IMR-90 (cell line): ENCODE data around the gene TBC1D9B. TPM values are rescaled to one million over a fixed set of nuclear protein-coding genes. Genes with fewer than 3 reads are reported as not detected.

Experiments
- ATAC-seq: fragments of 200-7000 bp; cut with Tn5 transposase; 2 replicates; pipeline ENCODE4 v1.9.1; 2020; ENCODE audit warnings: low read depth, mild to moderate bottlenecking, moderate library complexity
- BruUV-seq: library from RNA; stranded (reverse); fragments of 400-500 nt; replicated peaks from 2 replicates; lab custom pipeline; 2021; lab: Mats Ljungman, UMichigan
- CTCF ChIA-PET: fragments of 300-600 bp; formaldehyde crosslinking; extraction: SDS; loops from one replicate; lab custom pipeline; 2021; ENCODE audit warnings: antibody characterized with exemption; lab: Yijun Ruan, JAX
- POLR2A ChIA-PET: fragments of 300-600 bp; sonication (Branson Sonifier 250); formaldehyde crosslinking; loops from one replicate; lab custom pipeline; 2022; ENCODE audit warnings: antibody characterized with exemption; ENCODE audit not compliant: unreplicated experiment; lab: Charles Lee
- DNase-seq: peaks from one replicate; pipeline ENCODE4 v3.0.0; 2013
- H2AFZ ChIP-seq: replicated peaks from 2 replicates; pipeline ENCODE3; 2013; ENCODE audit warnings: low read length, mild to moderate bottlenecking; ENCODE audit not compliant: poor library complexity
- H2AK5ac ChIP-seq: 2 replicates; pipeline ENCODE4 v1.6.1; 2013; ENCODE audit warnings: low read depth, low read length, inconsistent platforms
- H2AK9ac ChIP-seq: replicated peaks from 2 replicates; pipeline ENCODE3; 2013; ENCODE audit warnings: mild to moderate bottlenecking, low read depth, low read length, moderate library complexity; ENCODE audit not compliant: poor library complexity
- H2BK120ac ChIP-seq: 2 replicates; pipeline ENCODE4 v1.6.1; 2013; ENCODE audit warnings: low read depth, low read length, inconsistent platforms
- H2BK15ac ChIP-seq: 3 replicates; pipeline ENCODE4 v1.6.1; 2013; ENCODE audit warnings: low read depth, low read length, inconsistent platforms
- H2BK20ac ChIP-seq: 2 replicates; pipeline ENCODE4 v1.6.1; 2013; ENCODE audit warnings: low read depth, mild to moderate bottlenecking, inconsistent platforms, low read length, moderate library complexity
- H2BK5ac ChIP-seq: 2 replicates; pipeline ENCODE4 v1.6.1; 2013; ENCODE audit warnings: mild to moderate bottlenecking, low read depth, low read length, inconsistent platforms; ENCODE audit not compliant: poor library complexity, severe bottlenecking
- H3K14ac ChIP-seq: replicated peaks from 2 replicates; pipeline ENCODE4 v1.6.1; 2013; ENCODE audit warnings: low read depth, low read length, inconsistent platforms
- H3K18ac ChIP-seq: 2 replicates; pipeline ENCODE4 v1.6.1; 2013; ENCODE audit warnings: low read depth, low read length, control low read depth
- H3K23ac ChIP-seq: 2 replicates; pipeline ENCODE4 v1.6.1; 2013; ENCODE audit warnings: low read depth, low read length, inconsistent platforms
- H3K27ac ChIP-seq: 2 replicates; pipeline ENCODE4 v1.5.1; 2013; ENCODE audit warnings: mild to moderate bottlenecking, control low read depth, low read length; ENCODE audit not compliant: insufficient read depth
- H3K27me3 ChIP-seq: 2 replicates; pipeline ENCODE4 v1.6.1; 2013; ENCODE audit warnings: low read length; ENCODE audit not compliant: control insufficient read depth, insufficient read depth
- H3K36me3 ChIP-seq: 2 replicates; pipeline ENCODE4 v1.6.1; 2013; ENCODE audit warnings: low read length, mixed read lengths; ENCODE audit not compliant: control insufficient read depth, insufficient read depth
- H3K4ac ChIP-seq: 2 replicates; pipeline ENCODE4 v1.6.1; 2013; ENCODE audit warnings: low read depth, low read length, inconsistent platforms
- H3K4me1 ChIP-seq: 2 replicates; pipeline ENCODE4 v1.6.1; 2013; ENCODE audit warnings: low read length, mixed read lengths; ENCODE audit not compliant: control insufficient read depth, insufficient read depth
- H3K4me2 ChIP-seq: 2 replicates; pipeline ENCODE4 v1.6.1; 2013; ENCODE audit warnings: low read depth, mild to moderate bottlenecking, control low read depth, low read length, moderate library complexity
- H3K4me3 ChIP-seq: 2 replicates; pipeline ENCODE4 v1.5.1; 2013; ENCODE audit warnings: low read depth, mild to moderate bottlenecking, control low read depth, low read length, moderate library complexity; ENCODE audit not compliant: insufficient read depth
- H3K56ac ChIP-seq: 2 replicates; pipeline ENCODE4 v1.6.1; 2013; ENCODE audit warnings: low read length, inconsistent platforms; ENCODE audit not compliant: insufficient read depth; ENCODE audit errors: extremely low read depth
- H3K79me1 ChIP-seq, 2 experiments: 2 replicates each; pipeline ENCODE4 v1.6.1; 2013; ENCODE audit warnings: low read length in 2 of 2, inconsistent platforms in 1 of 2, low read depth in 1 of 2
- H3K9ac ChIP-seq: 2 replicates; pipeline ENCODE4 v1.6.1; 2013; ENCODE audit warnings: low read depth, low read length, control low read depth
- H3K9me1 ChIP-seq: 2 replicates; pipeline ENCODE4 v1.6.1; 2013; ENCODE audit warnings: low read length, inconsistent platforms; ENCODE audit not compliant: insufficient read depth
- H3K9me3 ChIP-seq: 2 replicates; pipeline ENCODE4 v1.6.1; 2013; ENCODE audit warnings: low read length; ENCODE audit not compliant: control insufficient read depth, insufficient read depth
- H4K20me1 ChIP-seq: 2 replicates; pipeline ENCODE4 v1.6.1; 2013; ENCODE audit warnings: low read length, inconsistent platforms; ENCODE audit not compliant: insufficient read depth
- H4K5ac ChIP-seq: 2 replicates; pipeline ENCODE4 v1.6.1; 2013; ENCODE audit warnings: mild to moderate bottlenecking, low read depth, low read length, control low read depth
- H4K8ac ChIP-seq, 2 experiments: 2 replicates each; pipeline ENCODE4 v1.6.1; 2013; ENCODE audit warnings: low read depth in 2 of 2, low read length in 2 of 2, control low read depth in 1 of 2, inconsistent platforms in 1 of 2
- H4K91ac ChIP-seq: 2 replicates; pipeline ENCODE4 v1.6.1; 2013; ENCODE audit warnings: low read depth, low read length, inconsistent platforms; ENCODE audit not compliant: insufficient read depth
- BHLHE40 ChIP-seq: fragments of 150-350 bp; IDR thresholded peaks from 2 replicates; pipeline ENCODE4 v1.6.1; 2016; ENCODE audit warnings: mild to moderate bottlenecking, low read depth, low read length
- CEBPB ChIP-seq: IDR thresholded peaks from 2 replicates; pipeline ENCODE4 v1.6.1; 2012; ENCODE audit warnings: low read depth, low read length, improper control_type of control experiment
- MAFK ChIP-seq: IDR thresholded peaks from 2 replicates; pipeline ENCODE4 v1.6.1; 2012; ENCODE audit warnings: low read depth, low read length, improper control_type of control experiment
- MAZ ChIP-seq: IDR thresholded peaks from 2 replicates; pipeline ENCODE4 v1.6.1; 2012; ENCODE audit warnings: low read depth, mild to moderate bottlenecking, low read length, improper control_type of control experiment, moderate library complexity, borderline replicate concordance
- MXI1 ChIP-seq: IDR thresholded peaks from 2 replicates; pipeline ENCODE4 v1.6.1; 2012; ENCODE audit warnings: low read depth, mild to moderate bottlenecking, low read length, moderate library complexity, borderline replicate concordance
- NFE2L2 ChIP-seq: fragments of 150-350 bp; IDR thresholded peaks from 2 replicates; pipeline ENCODE4 v1.6.1; 2016; ENCODE audit warnings: low read depth, mild to moderate bottlenecking, low read length
- POLR2A ChIP-seq: IDR thresholded peaks from 2 replicates; pipeline ENCODE4 v1.6.1; 2012; ENCODE audit warnings: mild to moderate bottlenecking, low read depth, low read length
- RAD21 ChIP-seq: IDR thresholded peaks from 2 replicates; pipeline ENCODE4 v1.6.1; 2012; ENCODE audit warnings: low read length, improper control_type of control experiment
- RCOR1 ChIP-seq: IDR thresholded peaks from 2 replicates; pipeline ENCODE4 v1.6.1; 2012; ENCODE audit warnings: mild to moderate bottlenecking, low read length, improper control_type of control experiment; ENCODE audit not compliant: insufficient replicate concordance
- RFX5 ChIP-seq: IDR thresholded peaks from 2 replicates; pipeline ENCODE4 v1.8.0; 2012; ENCODE audit warnings: low read depth, mild to moderate bottlenecking, low read length, moderate library complexity
- SMC3 ChIP-seq: fragments of 150-350 bp; IDR thresholded peaks from 2 replicates; pipeline ENCODE4 v1.6.1; 2016; ENCODE audit warnings: low read depth, mild to moderate bottlenecking, antibody characterized with exemption, low read length, moderate library complexity
- WGBS, 2 experiments: methylation state at CpG; one replicate each; pipeline versions ENCODE4 v1.1.5 to v1.1.7; 2013; ENCODE audit warnings: missing lambda C conversion rate in 2 of 2; ENCODE audit not compliant: insufficient read length in 1 of 2; ENCODE audit errors: extremely low coverage in 2 of 2; 5-methylcytosine and 5-hydroxymethylcytosine counted together
- dilution Hi-C: fragments of 300-500 bp; cut with HindIII; formaldehyde crosslinking; loops from one replicate; pipeline ENCODE4 v1.14.3; 2018; ENCODE audit warnings: low sequenced_read_pairs; ENCODE audit not compliant: unreplicated experiment
- in situ Hi-C: fragments of 300-500 bp; cut with MboI; formaldehyde crosslinking; loops from 3 replicates; pipeline ENCODE4 v1.14.3; 2019; ENCODE audit warnings: low sequenced_read_pairs, inconsistent platforms, mixed read lengths
- intact Hi-C: fragments of 100-400 bp; cut with micrococcal nuclease; formaldehyde crosslinking; loops from 2 replicates; pipeline ENCODE4 v1.10.0; 2022
- polyA plus RNA-seq, 3 experiments: library from polyadenylated mRNA; depleted of rRNA; stranded (reverse); fragments of >200 nt; gene quantifications; 2 replicates each; pipeline ENCODE4 v1.2.3, GENCODE V29; 2012; ENCODE audit warnings: low replicate concordance in 1 of 3
- total RNA-seq: library from RNA; depleted of rRNA; stranded (reverse); fragments of >200 nt; gene quantifications from 2 replicates; pipeline ENCODE4 v1.2.3, GENCODE V29; 2012
- TF ChIP-seq, protein P1 (sequence below): conservative IDR thresholded peaks from 2 replicates; pipeline ENCODE4 v1.5.1; 2012; ENCODE audit warnings: mild to moderate bottlenecking, low read depth, low read length, improper control_type of control experiment
- TF ChIP-seq, protein P2 (sequence below): fragments of 150-350 bp; IDR thresholded peaks from 2 replicates; pipeline ENCODE4 v1.6.1; 2017; ENCODE audit warnings: mild to moderate bottlenecking, antibody characterized with exemption, low read length, low read depth

TBC1D9B gene
- total and polyA plus RNA-seq, 2 of the 4 experiments (the other 2 are of a cell fraction), result 58.6 to 78.1 TPM

DNA sequence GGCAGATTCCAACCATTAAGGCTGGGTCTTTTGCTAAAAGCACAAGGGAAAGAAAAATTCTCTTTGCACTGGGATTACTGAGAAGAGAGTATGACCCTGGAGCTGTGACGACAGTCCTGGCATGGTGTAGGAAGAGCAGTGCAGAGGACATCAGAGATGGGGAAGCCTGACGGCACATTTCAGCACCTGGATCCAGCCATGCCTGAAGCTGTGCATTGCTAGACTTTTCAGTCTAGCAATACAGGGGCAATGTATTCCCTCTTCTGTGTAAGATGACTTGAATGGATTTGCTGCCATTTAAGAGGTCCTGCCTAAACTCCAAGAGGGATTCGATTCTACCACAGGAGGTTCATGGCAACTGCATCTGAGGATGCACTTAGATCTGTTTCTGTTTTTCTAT is 36.7 kb downstream of the TBC1D9B start:
- DNase-seq, result no peak
- H3K4me1 ChIP-seq, result no peaks in the 10 kb centered on the region
- H2BK120ac ChIP-seq, result no peak overlapping the region
- ChIA-PET CTCF (interaction anchor here (0.9 kb wide), 1 partner anchor 17 kb away, joined by 3 read pairs; no protein-coding TSS in a partner anchor), POLR2A (no interaction called here)
- dilution Hi-C loops (no loop called here), in situ Hi-C loops (no loop called here), intact Hi-C loops (no loop called here)
- peaks cover 74% of the 10 kb centered on the region for H3K36me3 ChIP-seq
- H3K9me3 ChIP-seq, result no peaks in the 10 kb centered on the region
- H3K4me2 ChIP-seq, result no peak overlapping the region
- no peaks in the 10 kb centered on the region for H3K27me3 ChIP-seq
- no peak overlapping the region for H2AK9ac ChIP-seq
- no peak overlapping the region for H2BK5ac ChIP-seq
- no peak overlapping the region for H3K27ac ChIP-seq
- H3K56ac ChIP-seq, result no peak overlapping the region
- H3K4ac ChIP-seq, result no peak overlapping the region
- no CpG with 5 or more reads among the region's 3 CpGs for WGBS, 2 experiments
- H3K23ac ChIP-seq, result no peak overlapping the region
- no peak overlapping the region for H3K9ac ChIP-seq
- no peak overlapping the region for H4K5ac ChIP-seq
- H4K8ac ChIP-seq, result no peak overlapping the region
- no peak overlapping the region for H2AK5ac ChIP-seq
- H3K9me1 ChIP-seq, result no peaks in the 10 kb centered on the region
- no peak overlapping the region for H3K4me3 ChIP-seq
- no peak overlapping the region for H3K14ac ChIP-seq
- no peaks in the 10 kb centered on the region; a peak in 1 of 4 replicates for H3K79me1 ChIP-seq
- H4K20me1 ChIP-seq, result no peaks in the 10 kb centered on the region
- H4K91ac ChIP-seq, result no peak overlapping the region
- TF ChIP-seq NFE2L2 (no peak), MAFK (no peak), BHLHE40 (no peak), CEBPB (no peak), RAD21 (no peak), MAZ (no peak), SMC3 (no peak), POLR2A (no peak), RFX5 (no peak), RCOR1 (no peak), MXI1 (no peak)
- TF ChIP-seq, protein P1, sequence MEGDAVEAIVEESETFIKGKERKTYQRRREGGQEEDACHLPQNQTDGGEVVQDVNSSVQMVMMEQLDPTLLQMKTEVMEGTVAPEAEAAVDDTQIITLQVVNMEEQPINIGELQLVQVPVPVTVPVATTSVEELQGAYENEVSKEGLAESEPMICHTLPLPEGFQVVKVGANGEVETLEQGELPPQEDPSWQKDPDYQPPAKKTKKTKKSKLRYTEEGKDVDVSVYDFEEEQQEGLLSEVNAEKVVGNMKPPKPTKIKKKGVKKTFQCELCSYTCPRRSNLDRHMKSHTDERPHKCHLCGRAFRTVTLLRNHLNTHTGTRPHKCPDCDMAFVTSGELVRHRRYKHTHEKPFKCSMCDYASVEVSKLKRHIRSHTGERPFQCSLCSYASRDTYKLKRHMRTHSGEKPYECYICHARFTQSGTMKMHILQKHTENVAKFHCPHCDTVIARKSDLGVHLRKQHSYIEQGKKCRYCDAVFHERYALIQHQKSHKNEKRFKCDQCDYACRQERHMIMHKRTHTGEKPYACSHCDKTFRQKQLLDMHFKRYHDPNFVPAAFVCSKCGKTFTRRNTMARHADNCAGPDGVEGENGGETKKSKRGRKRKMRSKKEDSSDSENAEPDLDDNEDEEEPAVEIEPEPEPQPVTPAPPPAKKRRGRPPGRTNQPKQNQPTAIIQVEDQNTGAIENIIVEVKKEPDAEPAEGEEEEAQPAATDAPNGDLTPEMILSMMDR, result no peak
- TF ChIP-seq, protein P2, sequence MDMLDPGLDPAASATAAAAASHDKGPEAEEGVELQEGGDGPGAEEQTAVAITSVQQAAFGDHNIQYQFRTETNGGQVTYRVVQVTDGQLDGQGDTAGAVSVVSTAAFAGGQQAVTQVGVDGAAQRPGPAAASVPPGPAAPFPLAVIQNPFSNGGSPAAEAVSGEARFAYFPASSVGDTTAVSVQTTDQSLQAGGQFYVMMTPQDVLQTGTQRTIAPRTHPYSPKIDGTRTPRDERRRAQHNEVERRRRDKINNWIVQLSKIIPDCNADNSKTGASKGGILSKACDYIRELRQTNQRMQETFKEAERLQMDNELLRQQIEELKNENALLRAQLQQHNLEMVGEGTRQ, result no peak
- H3K18ac ChIP-seq, result no peak overlapping the region
- H2AFZ ChIP-seq, result peak overlapping the region; percentile 34
- H2BK15ac ChIP-seq, result no peak overlapping the region
- BruUV-seq, result no TSS peak
- no peak overlapping the region for H2BK20ac ChIP-seq
- ATAC-seq, result no peak
